ENCODE data around the gene RAD23A.

RAD23A gene

DNA sequence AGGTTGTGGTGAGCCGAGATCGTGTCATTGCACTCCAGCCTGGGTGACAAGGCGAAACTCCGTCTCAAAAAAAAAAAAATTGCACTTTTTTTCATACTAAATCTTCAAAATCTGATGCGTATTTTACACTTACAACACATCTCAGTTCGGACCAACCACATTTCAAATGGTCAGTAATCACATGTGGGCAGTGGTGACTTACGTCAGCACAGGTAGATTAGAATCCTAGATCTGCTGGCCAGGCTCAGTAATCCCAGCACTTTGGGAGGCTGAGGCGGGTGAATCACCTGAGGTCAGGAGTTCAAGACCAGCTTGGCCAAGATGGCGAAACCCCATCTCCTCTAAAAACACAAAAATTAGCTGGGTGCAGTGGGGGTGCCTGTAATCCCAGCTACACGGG is 10.6 kb upstream of the RAD23A start:
- TF ChIP-seq, protein P1, sequence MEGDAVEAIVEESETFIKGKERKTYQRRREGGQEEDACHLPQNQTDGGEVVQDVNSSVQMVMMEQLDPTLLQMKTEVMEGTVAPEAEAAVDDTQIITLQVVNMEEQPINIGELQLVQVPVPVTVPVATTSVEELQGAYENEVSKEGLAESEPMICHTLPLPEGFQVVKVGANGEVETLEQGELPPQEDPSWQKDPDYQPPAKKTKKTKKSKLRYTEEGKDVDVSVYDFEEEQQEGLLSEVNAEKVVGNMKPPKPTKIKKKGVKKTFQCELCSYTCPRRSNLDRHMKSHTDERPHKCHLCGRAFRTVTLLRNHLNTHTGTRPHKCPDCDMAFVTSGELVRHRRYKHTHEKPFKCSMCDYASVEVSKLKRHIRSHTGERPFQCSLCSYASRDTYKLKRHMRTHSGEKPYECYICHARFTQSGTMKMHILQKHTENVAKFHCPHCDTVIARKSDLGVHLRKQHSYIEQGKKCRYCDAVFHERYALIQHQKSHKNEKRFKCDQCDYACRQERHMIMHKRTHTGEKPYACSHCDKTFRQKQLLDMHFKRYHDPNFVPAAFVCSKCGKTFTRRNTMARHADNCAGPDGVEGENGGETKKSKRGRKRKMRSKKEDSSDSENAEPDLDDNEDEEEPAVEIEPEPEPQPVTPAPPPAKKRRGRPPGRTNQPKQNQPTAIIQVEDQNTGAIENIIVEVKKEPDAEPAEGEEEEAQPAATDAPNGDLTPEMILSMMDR (IDR thresholded peaks at IDR 0.05): no peak

- TF ChIP-seq, protein P1 (IDR thresholded peaks at IDR 0.05): no peak
Observed at GRCh38 chr19:12936582-12936981, 9.1 kb upstream of the RAD23A start.

GRCh38 chr19:12937093-12937926 is 8.4 kb upstream of the RAD23A start:
- TF ChIP-seq, protein P1 (IDR thresholded peaks at IDR 0.05): no peak

GRCh38 chr19:12937927-12938778 is 7.5 kb upstream of the RAD23A start, which contains the start of gene CALR:
TSS of gene CALR (plus strand) at chr19:12938609. CDS start at chr19:12938680, 71 bp downstream.
- TF ChIP-seq, protein P1 (IDR thresholded peaks at IDR 0.05): no peak

- TF ChIP-seq, protein P1 (IDR thresholded peaks at IDR 0.05): peak; percentile 12; the same call in 1 of the 2 replicates
Observed at GRCh38 chr19:12938779-12939601, 6.7 kb upstream of the RAD23A start.

DNA sequence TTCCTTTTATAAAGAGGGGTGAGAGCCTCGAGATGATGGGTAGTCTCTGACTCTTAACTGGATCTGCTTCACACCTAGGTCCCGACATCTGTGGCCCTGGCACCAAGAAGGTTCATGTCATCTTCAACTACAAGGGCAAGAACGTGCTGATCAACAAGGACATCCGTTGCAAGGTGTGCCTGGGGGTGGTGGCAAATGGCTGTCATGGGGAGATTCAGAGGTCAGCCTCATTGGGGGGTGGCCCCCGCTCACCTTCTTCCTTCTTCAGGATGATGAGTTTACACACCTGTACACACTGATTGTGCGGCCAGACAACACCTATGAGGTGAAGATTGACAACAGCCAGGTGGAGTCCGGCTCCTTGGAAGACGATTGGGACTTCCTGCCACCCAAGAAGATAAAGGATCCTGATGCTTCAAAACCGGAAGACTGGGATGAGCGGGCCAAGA is 5.7 kb upstream of the RAD23A start:
- TF ChIP-seq, protein P1 (IDR thresholded peaks at IDR 0.05): no peak

DNA sequence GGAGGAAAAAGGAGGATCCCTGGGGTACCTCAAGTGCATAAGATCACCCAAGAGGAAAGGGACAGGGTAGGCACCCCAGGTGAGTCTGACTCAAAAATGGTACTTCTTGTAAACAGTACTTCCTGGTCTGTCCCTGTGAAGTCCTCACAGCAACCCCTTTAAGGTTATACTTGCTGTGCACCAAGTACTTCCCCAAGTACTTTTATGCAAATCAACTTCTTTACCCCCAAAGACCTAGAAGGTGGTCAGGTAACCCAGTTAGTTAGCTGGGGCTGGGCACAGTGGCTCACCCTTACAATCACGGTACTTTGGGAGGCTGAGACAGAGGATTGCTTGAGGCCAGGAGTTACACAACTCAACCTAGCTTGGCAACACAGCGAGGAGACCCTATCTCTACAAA is 4.8 kb upstream of the RAD23A start:
- TF ChIP-seq, protein P1 (IDR thresholded peaks at IDR 0.05): no peak

All from LNCAP (cell line).